Activated B cell treated with CpG ODN at 0.5 μM for 24 hours (primary cell): ENCODE results near the gene KIAA1671. TPM values are rescaled to one million over a fixed set of nuclear protein-coding genes. Genes with fewer than 3 reads are reported as not detected.

Source experiments
- ATAC-seq: fragments of 200-7000 bp; cut with Tn5 transposase; one replicate; pipeline ENCODE4 v1.10.0; 2021; ENCODE audit warnings: low read depth, mild to moderate bottlenecking, moderate library complexity
- CTCF ChIA-PET: fragments of 350-600 bp; sonication (Branson Sonifier 250); formaldehyde crosslinking; loops from one replicate; lab custom pipeline; 2021; ENCODE audit warnings: antibody characterized with exemption; lab: Charles Lee
- POLR2A ChIA-PET: fragments of 350-600 bp; sonication (Branson Sonifier 250); formaldehyde crosslinking; loops from one replicate; lab custom pipeline; 2021; ENCODE audit warnings: antibody characterized with exemption; lab: Charles Lee
- DNase-seq: peaks from one replicate; pipeline ENCODE4 v3.0.0; 2022
- H3K27ac Mint-ChIP-seq: one replicate; pipeline ENCODE4 v1.8.0; 2020; ENCODE audit warnings: mixed read lengths
- H3K27me3 Mint-ChIP-seq: one replicate; pipeline ENCODE4 v1.8.0; 2021; ENCODE audit warnings: mixed read lengths
- H3K36me3 Mint-ChIP-seq: one replicate; pipeline ENCODE4 v1.8.0; 2021; ENCODE audit warnings: low read depth, mixed read lengths
- H3K4me1 Mint-ChIP-seq: one replicate; pipeline ENCODE4 v1.8.0; 2021; ENCODE audit warnings: mixed read lengths
- H3K4me3 Mint-ChIP-seq: one replicate; pipeline ENCODE4 v1.8.0; 2020; ENCODE audit warnings: mild to moderate bottlenecking, mixed read lengths
- H3K9me3 Mint-ChIP-seq: one replicate; pipeline ENCODE4 v1.8.0; 2020; ENCODE audit warnings: mixed read lengths
- intact Hi-C: fragments of 100-400 bp; cut with micrococcal nuclease; formaldehyde crosslinking; loops from one replicate; pipeline ENCODE4 v1.15.1; 2024
- total RNA-seq: library from RNA; stranded (reverse); gene quantifications from 2 replicates; pipeline ENCODE4 v1.2.3, GENCODE V29; 2022
- TF ChIP-seq, protein P1 (sequence below): fragments of 200-600 bp; IDR thresholded peaks from one replicate; pipeline ENCODE4 v1.8.0; 2022; ENCODE audit warnings: antibody characterized with exemption, mild to moderate bottlenecking

The KIAA1671 gene
- total RNA-seq, 1 donor from 2014 or later = 0.04 TPM

GRCh38 chr22:25167834-25168601 is 215.5 kb downstream of the KIAA1671 start:
- TF ChIP-seq, protein P1, sequence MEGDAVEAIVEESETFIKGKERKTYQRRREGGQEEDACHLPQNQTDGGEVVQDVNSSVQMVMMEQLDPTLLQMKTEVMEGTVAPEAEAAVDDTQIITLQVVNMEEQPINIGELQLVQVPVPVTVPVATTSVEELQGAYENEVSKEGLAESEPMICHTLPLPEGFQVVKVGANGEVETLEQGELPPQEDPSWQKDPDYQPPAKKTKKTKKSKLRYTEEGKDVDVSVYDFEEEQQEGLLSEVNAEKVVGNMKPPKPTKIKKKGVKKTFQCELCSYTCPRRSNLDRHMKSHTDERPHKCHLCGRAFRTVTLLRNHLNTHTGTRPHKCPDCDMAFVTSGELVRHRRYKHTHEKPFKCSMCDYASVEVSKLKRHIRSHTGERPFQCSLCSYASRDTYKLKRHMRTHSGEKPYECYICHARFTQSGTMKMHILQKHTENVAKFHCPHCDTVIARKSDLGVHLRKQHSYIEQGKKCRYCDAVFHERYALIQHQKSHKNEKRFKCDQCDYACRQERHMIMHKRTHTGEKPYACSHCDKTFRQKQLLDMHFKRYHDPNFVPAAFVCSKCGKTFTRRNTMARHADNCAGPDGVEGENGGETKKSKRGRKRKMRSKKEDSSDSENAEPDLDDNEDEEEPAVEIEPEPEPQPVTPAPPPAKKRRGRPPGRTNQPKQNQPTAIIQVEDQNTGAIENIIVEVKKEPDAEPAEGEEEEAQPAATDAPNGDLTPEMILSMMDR = no peak
- H3K4me1 Mint-ChIP-seq = no peaks in the 10 kb centered on the region
- ChIA-PET CTCF (no interaction called here), POLR2A (no interaction called here)
- no peak for DNase-seq
- intact Hi-C loops = no loop called here
- no peak overlapping the region for H3K27ac Mint-ChIP-seq
- ATAC-seq = no peak
- H3K9me3 Mint-ChIP-seq = no peaks in the 10 kb centered on the region
- no peak overlapping the region for H3K4me3 Mint-ChIP-seq
- H3K36me3 Mint-ChIP-seq = no peaks in the 10 kb centered on the region
- peaks cover 5% of the 10 kb centered on the region for H3K27me3 Mint-ChIP-seq

GRCh38 chr22:25169278-25170031 is 216.9 kb downstream of the KIAA1671 start:
- CTCF ChIA-PET = no interaction called here
- no peak overlapping the region for H3K27ac Mint-ChIP-seq
- TF ChIP-seq, protein P1 = no peak
- POLR2A ChIA-PET = no interaction called here
- H3K4me1 Mint-ChIP-seq = no peaks in the 10 kb centered on the region
- no peaks in the 10 kb centered on the region for H3K36me3 Mint-ChIP-seq
- intact Hi-C loops = no loop called here
- H3K4me3 Mint-ChIP-seq = no peak overlapping the region
- H3K9me3 Mint-ChIP-seq = no peaks in the 10 kb centered on the region
- no peak for ATAC-seq
- DNase-seq = no peak
- H3K27me3 Mint-ChIP-seq = peaks cover 5% of the 10 kb centered on the region

- ATAC-seq (no peak), DNase-seq (no peak)
- ChIA-PET CTCF (no interaction called here), POLR2A (no interaction called here)
- Mint-ChIP-seq H3K36me3 (no peaks in the 10 kb centered on the region), H3K4me1 (no peaks in the 10 kb centered on the region), H3K4me3 (no peak overlapping the region), H3K27me3 (peaks cover 5% of the 10 kb centered on the region), H3K9me3 (no peaks in the 10 kb centered on the region), H3K27ac (no peak overlapping the region)
- TF ChIP-seq, protein P1 = no peak
- intact Hi-C loops = no loop called here
Measured at GRCh38 chr22:25170426-25170980, 218.0 kb downstream of the KIAA1671 start.

DNA sequence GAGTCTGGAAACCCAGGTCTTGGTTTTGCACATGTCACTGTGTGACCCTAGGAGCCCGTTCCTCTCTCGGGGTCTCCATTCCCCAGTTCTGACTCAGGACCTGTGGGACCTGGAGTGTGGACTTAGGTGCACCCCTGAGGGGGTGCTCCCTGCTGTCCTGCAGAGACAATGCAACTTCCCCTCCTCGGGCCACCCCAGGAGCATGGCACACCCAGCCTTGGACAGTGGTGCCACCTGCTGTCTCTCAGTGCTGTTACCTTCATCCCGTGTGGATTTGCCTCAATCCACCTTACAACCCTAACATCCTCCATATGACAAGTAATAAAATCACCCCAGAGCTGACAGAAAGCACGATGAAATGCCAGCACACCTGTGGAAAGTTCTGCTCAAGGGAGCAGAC is 219.6 kb downstream of the KIAA1671 start:
- H3K27me3 Mint-ChIP-seq = peaks cover 4% of the 10 kb centered on the region
- no peaks in the 10 kb centered on the region for H3K36me3 Mint-ChIP-seq
- ChIA-PET CTCF (no interaction called here), POLR2A (no interaction called here)
- ATAC-seq (no peak), DNase-seq (no peak)
- intact Hi-C loops = no loop called here
- H3K9me3 Mint-ChIP-seq = no peaks in the 10 kb centered on the region
- TF ChIP-seq, protein P1 = no peak
- no peak overlapping the region for H3K27ac Mint-ChIP-seq
- H3K4me3 Mint-ChIP-seq = no peak overlapping the region
- H3K4me1 Mint-ChIP-seq = no peaks in the 10 kb centered on the region
